MM.1S (cell line): ENCODE data around the gene IL15RA.

Source experiments
- DNase-seq: peaks from one replicate; pipeline ENCODE4 v3.0.0-alpha.2; 2015
- H2AFZ ChIP-seq: fragments of 300-600 bp; sonication (generic); 2 replicates; pipeline ENCODE4 v1.6.0; 2016; ENCODE audit warnings: antibody characterized with exemption, low read length
- H3F3A ChIP-seq: fragments of 300-600 bp; sonication (generic); 2 replicates; pipeline ENCODE4 v1.6.1; 2016; ENCODE audit warnings: mild to moderate bottlenecking, antibody characterized with exemption, low read length, moderate library complexity, mixed read lengths; ENCODE audit not compliant: insufficient read depth
- H3K27ac ChIP-seq: fragments of 300-600 bp; sonication (generic); 2 replicates; pipeline ENCODE4 v1.5.1; 2016; ENCODE audit warnings: mild to moderate bottlenecking, low read length
- H3K27me3 ChIP-seq: fragments of 300-600 bp; sonication (generic); replicated peaks from 2 replicates; pipeline ENCODE4 v1.6.0; 2016; ENCODE audit warnings: low read length; ENCODE audit not compliant: insufficient read depth
- H3K36me3 ChIP-seq: fragments of 300-600 bp; sonication (generic); replicated peaks from 2 replicates; pipeline ENCODE4 v1.6.1; 2016; ENCODE audit warnings: mild to moderate bottlenecking, low read length, mixed read lengths; ENCODE audit not compliant: insufficient read depth
- H3K4me1 ChIP-seq: fragments of 300-600 bp; sonication (generic); 2 replicates; pipeline ENCODE4 v1.6.1; 2016; ENCODE audit warnings: low read length, mixed read lengths
- H3K4me2 ChIP-seq: fragments of 300-600 bp; sonication (generic); 2 replicates; pipeline ENCODE4 v1.6.0; 2016; ENCODE audit warnings: low read depth, low read length
- H3K4me3 ChIP-seq: fragments of 300-600 bp; sonication (generic); 2 replicates; pipeline ENCODE4 v1.5.1; 2016; ENCODE audit warnings: low read length, mixed read lengths
- H3K79me2 ChIP-seq: fragments of 300-600 bp; sonication (generic); 2 replicates; pipeline ENCODE4 v1.6.1; 2016; ENCODE audit warnings: mixed run types, low read length, mixed read lengths
- H3K9ac ChIP-seq: fragments of 300-600 bp; sonication (generic); 2 replicates; pipeline ENCODE4 v1.6.1; 2016; ENCODE audit warnings: low read length, mixed read lengths
- H3K9me2 ChIP-seq: fragments of 300-600 bp; sonication (generic); replicated peaks from 2 replicates; pipeline ENCODE4 v1.6.1; 2016; ENCODE audit warnings: mild to moderate bottlenecking, low read length, mixed read lengths; ENCODE audit not compliant: insufficient read depth
- H3K9me3 ChIP-seq: fragments of 300-600 bp; sonication (generic); replicated peaks from 2 replicates; pipeline ENCODE4 v1.6.1; 2016; ENCODE audit warnings: mild to moderate bottlenecking, low read length, mixed read lengths; ENCODE audit not compliant: insufficient read depth
- H4K20me1 ChIP-seq: fragments of 300-600 bp; sonication (generic); 2 replicates; pipeline ENCODE4 v1.6.1; 2016; ENCODE audit warnings: mild to moderate bottlenecking, low read length, moderate library complexity, mixed read lengths; ENCODE audit not compliant: insufficient read depth
- CTCF ChIP-seq: fragments of 300-600 bp; sonication (generic); IDR thresholded peaks from 2 replicates; pipeline ENCODE4 v1.5.1; 2016; ENCODE audit warnings: antibody characterized with exemption, low read length, mixed read lengths
- EZH2 ChIP-seq: fragments of 300-600 bp; sonication (generic); optimal IDR thresholded peaks from 2 replicates; pipeline ENCODE3; 2017; ENCODE audit warnings: low read depth, mild to moderate bottlenecking, antibody characterized with exemption, low read length, mixed read lengths
- EZH2phosphoT487 ChIP-seq: fragments of 300-600 bp; sonication (generic); IDR thresholded peaks from 2 replicates; pipeline ENCODE4 v1.6.1; 2018; ENCODE audit warnings: antibody characterized with exemption, low read length

The IL15RA gene

GRCh38 chr10:5977471-5978229, at the start of gene IL15RA:
IL15RA (minus strand) TSS chr10:5977543; CDS start chr10:5977492, 51 bp downstream.
- Histone ChIP-seq H3K27me3 (no peaks in the 10 kb centered on the region), H3K9ac (peak within 1 kb of the TSS; percentile 91), H3K9me3 (no peaks in the 10 kb centered on the region), H4K20me1 (no peaks in the 10 kb centered on the region), H3K4me3 (peak within 1 kb of the TSS; percentile 100), H3F3A (peaks cover 32% of the 10 kb centered on the region), H3K36me3 (no peaks in the 10 kb centered on the region), H2AFZ (peak within 1 kb of the TSS; percentile 96), H3K4me2 (peak within 1 kb of the TSS; percentile 96), H3K79me2 (peaks cover 46% of the 10 kb centered on the region), H3K9me2 (no peaks in the 10 kb centered on the region), H3K4me1 (peaks cover 6% of the 10 kb centered on the region), H3K27ac (peak within 1 kb of the TSS; percentile 94)
- DNase-seq: peak; percentile 90
- TF ChIP-seq EZH2 (no peak), CTCF (peak; percentile 24), EZH2phosphoT487 (no peak)

DNA sequence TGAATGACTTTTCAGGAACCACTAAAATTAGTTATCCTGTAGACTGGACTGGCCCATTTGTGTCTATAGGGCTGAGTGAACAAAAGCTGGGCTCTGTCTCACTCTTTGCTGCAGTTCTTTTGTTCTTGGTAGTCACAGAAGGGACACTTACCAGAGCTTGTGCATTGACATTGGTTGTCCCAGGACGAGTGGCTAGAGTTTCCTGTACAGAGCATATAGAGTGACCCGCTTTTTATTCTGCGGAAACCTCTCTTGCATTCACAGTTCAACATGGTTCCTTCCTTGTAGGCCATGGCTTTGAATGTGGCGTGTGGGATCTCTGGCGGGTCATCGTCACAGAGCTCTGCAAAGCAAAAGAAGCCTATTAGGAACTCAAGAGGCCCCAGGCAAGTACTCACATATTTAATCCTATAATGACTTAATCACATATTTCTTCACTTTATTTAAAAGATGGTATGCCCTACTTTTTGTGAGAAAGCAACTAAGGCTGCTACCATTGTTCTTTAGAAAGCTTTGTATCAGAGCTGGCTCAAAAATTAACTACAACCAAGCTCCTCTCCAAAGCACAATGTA, 48.4 kb upstream of the IL15RA start:
- no peaks in the 10 kb centered on the region for H3K4me1 ChIP-seq
- H3K36me3 ChIP-seq: no peaks in the 10 kb centered on the region
- no peak overlapping the region for H3K9ac ChIP-seq
- H4K20me1 ChIP-seq: no peaks in the 10 kb centered on the region
- DNase-seq: no peak
- H3K27me3 ChIP-seq: peaks cover 11% of the 10 kb centered on the region
- H3K4me3 ChIP-seq: no peak overlapping the region
- no peaks in the 10 kb centered on the region for H3K79me2 ChIP-seq
- H3K4me2 ChIP-seq: no peak overlapping the region
- no peaks in the 10 kb centered on the region for H3K9me2 ChIP-seq
- no peak overlapping the region for H2AFZ ChIP-seq
- no peak for TF ChIP-seq EZH2phosphoT487
- TF ChIP-seq CTCF: no peak
- TF ChIP-seq EZH2: no peak
- H3K9me3 ChIP-seq: no peaks in the 10 kb centered on the region
- H3F3A ChIP-seq: no peaks in the 10 kb centered on the region
- H3K27ac ChIP-seq: no peak overlapping the region

DNA sequence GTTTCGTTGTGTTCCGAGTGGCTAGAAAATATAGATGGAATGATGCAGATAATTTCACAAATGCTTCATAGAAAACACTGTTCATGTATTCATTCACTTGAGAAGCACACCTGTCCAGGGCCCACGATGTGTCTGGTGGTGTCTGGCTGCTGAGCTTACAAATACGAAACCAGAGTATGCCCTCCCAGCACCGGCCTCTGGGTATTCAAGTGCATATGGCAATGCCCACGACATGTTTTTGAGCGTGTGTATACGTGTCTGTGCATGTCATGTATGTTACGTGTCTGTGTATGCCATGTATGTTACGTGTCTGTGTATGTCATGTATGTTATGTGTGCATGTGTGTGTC, 47.0 kb upstream of the IL15RA start:
- no peak for TF ChIP-seq EZH2
- TF ChIP-seq CTCF: no peak
- no peak for TF ChIP-seq EZH2phosphoT487
- no peak for DNase-seq

More for the DNA sequence above, 47.0 kb upstream of the IL15RA start:
- no peak overlapping the region for H3K4me3 ChIP-seq
- no peaks in the 10 kb centered on the region for H4K20me1 ChIP-seq
- no peak overlapping the region for H2AFZ ChIP-seq
- H3K36me3 ChIP-seq: no peaks in the 10 kb centered on the region
- no peaks in the 10 kb centered on the region for H3K9me2 ChIP-seq
- no peaks in the 10 kb centered on the region for H3F3A ChIP-seq
- H3K9ac ChIP-seq: no peak overlapping the region
- H3K4me1 ChIP-seq: no peaks in the 10 kb centered on the region
- no peak overlapping the region for H3K27ac ChIP-seq
- H3K79me2 ChIP-seq: no peaks in the 10 kb centered on the region
- no peak overlapping the region for H3K4me2 ChIP-seq
- H3K27me3 ChIP-seq: peaks cover 11% of the 10 kb centered on the region
- no peaks in the 10 kb centered on the region for H3K9me3 ChIP-seq
